ENCODE measurements around the gene PTGR3.

- TF ChIP-seq POLR2A (IDR thresholded peaks at IDR 0.05): no peak
- TF ChIP-seq CTCF (IDR thresholded peaks at IDR 0.05): no peak
These were observed 41.8 kb downstream of the PTGR3 start for GRCh38 chr18:75167137-75167536.

Data from esophagus squamous epithelium (tissue), 4 donors.